Measurements from ENCODE around the gene RBBP7. TPM values are rescaled to one million over a fixed set of nuclear protein-coding genes. Genes with fewer than 3 reads are reported as not detected.

The RBBP7 gene
- total and polyA plus RNA-seq, 2 of the 13 experiments (the other 11 are each of a cell fraction or from before 2014, with no cell fraction given) = 89.5 to 145 TPM

GRCh38 chrX:16883487-16883804 is 13.3 kb upstream of the RBBP7 start:
- Histone ChIP-seq H3K9me3 (ENCODE audit: low read length) (no peaks in the 10 kb centered on the region), H4K20me1 (ENCODE audit: insufficient read depth, low read length) (no peaks in the 10 kb centered on the region), H3K9ac (ENCODE audit: insufficient read depth, low read depth, low read length) (no peak overlapping the region), H2AFZ (ENCODE audit: low read length) (no peak overlapping the region), H3K4me3 (replicated peaks in 1 of 3; ENCODE audit: insufficient read depth in 1 of 3, low read depth in 2 of 3, low read length in 3 of 3) (no peak overlapping the region), H3K4me2 (ENCODE audit: low read depth, low read length) (no peak overlapping the region), H3K27me3 (ENCODE audit: control insufficient read depth in 1 of 2, insufficient read depth in 2 of 2, low read length in 2 of 2) (no peaks in the 10 kb centered on the region), H3K27ac (ENCODE audit: extremely low read length, insufficient read depth, low read length) (no peak overlapping the region), H3K79me2 (ENCODE audit: insufficient read depth, low read length) (no peaks in the 10 kb centered on the region), H3K4me1 (ENCODE audit: insufficient read depth, low read length) (no peaks in the 10 kb centered on the region), H3K36me3 (replicated peaks in 1 of 2; ENCODE audit: control insufficient read depth in 1 of 2, insufficient read depth in 2 of 2, low read length in 2 of 2) (no peaks in the 10 kb centered on the region)
- no peak for FAIRE-seq
- no peak for DNase-seq (ENCODE audit: low spot score)
- no TSS peak for BruUV-seq (replicated peaks)
- TF ChIP-seq NFE2L1 (CRISPR knock-in tag; IDR thresholded peaks at IDR 0.05; ENCODE audit: borderline replicate concordance) (no peak), FOXM1 (CRISPR knock-in tag; IDR thresholded peaks at IDR 0.05) (no peak)
- ATAC-seq = no peak
- intact Hi-C loops (cut with micrococcal nuclease; ENCODE audit: unreplicated experiment) (loop anchor here (1.0 kb wide), 1 partner anchor 163 kb away; no protein-coding TSS in a partner anchor), in situ Hi-C loops (cut with HindIII; ENCODE audit: extremely low pct_ligation_motif_present, low pct_unique_long_range_greater_than_20kb) (no loop called here)
- CTCF ChIA-PET (ENCODE audit: low intra/inter-chr PET ratio, low total read pairs) = interaction anchor here (2.8 kb wide), 1 partner anchor 163 kb away, joined by 12 read pairs; no protein-coding TSS in a partner anchor
- POLR2A ChIA-PET = interaction anchor here (0.9 kb wide), 1 partner anchor 114 kb away, joined by 3 read pairs; no protein-coding TSS in a partner anchor
- WGBS (ENCODE audit: low lambda C conversion rate) = 8% methylated on average over 3 of the region's 3 CpGs

GRCh38 chrX:16882702-16883486 is 12.7 kb upstream of the RBBP7 start:
- Histone ChIP-seq H3K36me3 (replicated peaks in 1 of 2; ENCODE audit: control insufficient read depth in 1 of 2, insufficient read depth in 2 of 2, low read length in 2 of 2) (no peaks in the 10 kb centered on the region), H3K4me1 (ENCODE audit: insufficient read depth, low read length) (no peaks in the 10 kb centered on the region), H3K9ac (ENCODE audit: insufficient read depth, low read depth, low read length) (0 out of 2 replicates have a peak overlapping the region, but pooled peaks have one; percentile 10), H4K20me1 (ENCODE audit: insufficient read depth, low read length) (no peaks in the 10 kb centered on the region), H3K27me3 (ENCODE audit: control insufficient read depth in 1 of 2, insufficient read depth in 2 of 2, low read length in 2 of 2) (no peaks in the 10 kb centered on the region), H3K4me2 (ENCODE audit: low read depth, low read length) (peak overlapping the region; percentile 85), H3K4me3 (replicated peaks in 1 of 3; ENCODE audit: insufficient read depth in 1 of 3, low read depth in 2 of 3, low read length in 3 of 3) (peak overlapping the region; percentile 55 to 70 (median 55); a peak in 5 of 6 replicates), H3K27ac (ENCODE audit: extremely low read length, insufficient read depth, low read length) (no peak overlapping the region), H2AFZ (ENCODE audit: low read length) (peak overlapping the region; percentile 88), H3K9me3 (ENCODE audit: low read length) (no peaks in the 10 kb centered on the region), H3K79me2 (ENCODE audit: insufficient read depth, low read length) (no peaks in the 10 kb centered on the region)
- no TSS peak for BruUV-seq (replicated peaks)
- in situ Hi-C loops (cut with HindIII; ENCODE audit: extremely low pct_ligation_motif_present, low pct_unique_long_range_greater_than_20kb) = no loop called here
- WGBS (ENCODE audit: low lambda C conversion rate) = 2% methylated on average over 15 of the region's 27 CpGs
- CTCF ChIA-PET (ENCODE audit: low intra/inter-chr PET ratio, low total read pairs) = interaction anchor here (2.8 kb wide), 1 partner anchor 164 kb away, joined by 12 read pairs; no protein-coding TSS in a partner anchor
- FAIRE-seq (no peak), DNase-seq (ENCODE audit: low spot score) (peak; percentile 44), ATAC-seq (peak; percentile 95)
- POLR2A ChIA-PET = interaction anchor here (0.5 to 1.6 kb wide), 3 partner anchors 12 to 854 kb away, joined by 3 to 6 read pairs (median 3); partner anchors contain the start of gene SCML1
- intact Hi-C loops (cut with micrococcal nuclease; ENCODE audit: unreplicated experiment) = loop anchor here (1.0 kb wide), 1 partner anchor 163 kb away; no protein-coding TSS in a partner anchor
- TF ChIP-seq ZNF503 (CRISPR knock-in tag; IDR thresholded peaks at IDR 0.05) (no peak), GLMP (CRISPR knock-in tag; IDR thresholded peaks at IDR 0.05; ENCODE audit: borderline replicate concordance) (no peak), ZNF263 (CRISPR knock-in tag; IDR thresholded peaks at IDR 0.05) (peak; percentile 84), TBP (CRISPR knock-in tag; IDR thresholded peaks at IDR 0.05) (no peak), HNRNPL (IDR thresholded peaks at IDR 0.05; ENCODE audit: low read depth, low read length) (0 out of 2 replicates have a peak, but pooled peaks have one; percentile 33), ZNF292 (CRISPR knock-in tag; IDR thresholded peaks at IDR 0.05; ENCODE audit: borderline replicate concordance, low read depth) (no peak), ZNF501 (CRISPR knock-in tag; IDR thresholded peaks at IDR 0.05) (0 out of 2 replicates have a peak, but pooled peaks have one; percentile 11), ATAD3A (CRISPR knock-in tag; IDR thresholded peaks at IDR 0.05) (no peak), MIER2 (CRISPR knock-in tag; IDR thresholded peaks at IDR 0.05) (no peak), SMC3 (IDR thresholded peaks at IDR 0.05; ENCODE audit: low read length) (peak; percentile 41; the same call in 1 of the 2 replicates), MAFK (conservative IDR thresholded peaks at IDR 0.05 in 1 of 2, IDR thresholded peaks at IDR 0.05 in 1 of 2; ENCODE audit: low read length in 2 of 2) (peak; percentile 11 to 42; a peak in 2 of 4 replicates), IRF2 (CRISPR knock-in tag; IDR thresholded peaks at IDR 0.05) (no peak), ZZZ3 (CRISPR knock-in tag; IDR thresholded peaks at IDR 0.05; ENCODE audit: borderline replicate concordance) (no peak)

Data from HepG2 (cell line).